ENCODE data around the gene SCIN.
"Not testable (repeated sequence)": the region's sequence is repeated elsewhere in the genome, so short reads cannot be mapped to it uniquely, and the experiment has no call there.

- TF ChIP-seq CTCF, POLR2A (IDR thresholded peaks at IDR 0.05): not testable (repeated sequence)
Observed at GRCh38 chr7:12645212-12645611, 74.7 kb downstream of the SCIN start.
